Measurements from ENCODE around the gene CCDC134. TPM values are rescaled to one million over a fixed set of nuclear protein-coding genes. Genes with fewer than 3 reads are reported as not detected.

The CCDC134 gene
- total RNA-seq, 1 experiment from 2014 or later, result 8.1 TPM

Other genes with a start within 250 kb of the CCDC134 start
- gene CSDC2, start 239.7 kb upstream of the CCDC134 start, total RNA-seq (2014; rRNA removed; shearing (Covaris generic)), result not detected in 2 replicates
- gene PMM1, start 210.8 kb upstream of the CCDC134 start, total RNA-seq (2014; rRNA removed; shearing (Covaris generic)), result 24.2 and 25.9 TPM in 2 replicates
- 14.1 and 24.3 TPM in 2 replicates for gene DESI1, start 179.6 kb upstream of the CCDC134 start, total RNA-seq (2014; rRNA removed; shearing (Covaris generic))
- gene XRCC6, start 179.4 kb upstream of the CCDC134 start, total RNA-seq (2014; rRNA removed; shearing (Covaris generic)), result 369 and 407 TPM in 2 replicates
- 153 and 175 TPM in 2 replicates for gene SNU13, start 111.8 kb upstream of the CCDC134 start, total RNA-seq (2014; rRNA removed; shearing (Covaris generic))
- gene MEI1, start 101.2 kb upstream of the CCDC134 start, total RNA-seq (2014; rRNA removed; shearing (Covaris generic)), result not detected in 2 replicates
- gene SREBF2, start 32.4 kb downstream of the CCDC134 start, total RNA-seq (2014; rRNA removed; shearing (Covaris generic)), result 27.4 and 27.6 TPM in 2 replicates
- gene SHISA8, start 114.4 kb downstream of the CCDC134 start, total RNA-seq (2014; rRNA removed; shearing (Covaris generic)), result not detected in 2 replicates
- not detected in 2 replicates for gene TNFRSF13C, start 126.1 kb downstream of the CCDC134 start, total RNA-seq (2014; rRNA removed; shearing (Covaris generic))
- gene CENPM, start 146.5 kb downstream of the CCDC134 start, total RNA-seq (2014; rRNA removed; shearing (Covaris generic)), result 50.3 and 57.6 TPM in 2 replicates
- gene SEPTIN3, start 168.8 kb downstream of the CCDC134 start, total RNA-seq (2014; rRNA removed; shearing (Covaris generic)), result 0.29 and 0.36 TPM in 2 replicates
- 0.12 and 0.39 TPM in 2 replicates for gene WBP2NL, start 198.1 kb downstream of the CCDC134 start, total RNA-seq (2014; rRNA removed; shearing (Covaris generic))

Measured in RPMI7951 (cell line).